Astrocyte (in vitro differentiated cells and primary cell): ENCODE measurements around the gene UBXN7. TPM values are rescaled to one million over a fixed set of nuclear protein-coding genes. Genes with fewer than 3 reads are reported as not detected.
A peak's percentile ranks its signal among the peaks of the same experiment; 100 is the strongest.
"Not testable (repeated sequence)": the region's sequence is repeated elsewhere in the genome, so short reads cannot be mapped to it uniquely, and the experiment has no call there.

Experiments used
- DNase-seq: peaks from one replicate; pipeline ENCODE4 v3.0.0-alpha.2; 2010; ENCODE audit warnings: low read depth
- FAIRE-seq: peaks from 2 replicates; lab custom pipeline; 2011; peaks lifted over from hg19 to GRCh38; lab: Jason Lieb, UNC
- H2AFZ ChIP-seq: 2 replicates; pipeline ENCODE4 v1.6.0; 2012; ENCODE audit warnings: low read depth, low read length, inconsistent platforms
- H3K27ac ChIP-seq: 2 replicates; pipeline ENCODE4 v1.5.1; 2011; ENCODE audit warnings: low read depth, low read length, inconsistent platforms
- H3K27me3 ChIP-seq: 2 replicates; pipeline ENCODE4 v1.6.0; 2011; ENCODE audit warnings: low read length, inconsistent platforms; ENCODE audit not compliant: insufficient read depth
- H3K36me3 ChIP-seq: 2 replicates; pipeline ENCODE4 v1.5.1; 2011; ENCODE audit warnings: low read length, inconsistent platforms; ENCODE audit not compliant: insufficient read depth
- H3K4me1 ChIP-seq: 2 replicates; pipeline ENCODE4 v1.5.1; 2011; ENCODE audit warnings: low read length, inconsistent platforms; ENCODE audit not compliant: insufficient read depth
- H3K4me2 ChIP-seq: 2 replicates; pipeline ENCODE4 v1.6.0; 2012; ENCODE audit warnings: low read length, inconsistent platforms
- H3K4me3 ChIP-seq: 2 replicates; pipeline ENCODE4 v1.5.1; 2011; ENCODE audit warnings: low read depth, mild to moderate bottlenecking, low read length, inconsistent platforms; ENCODE audit not compliant: insufficient read depth
- H3K79me2 ChIP-seq: 2 replicates; pipeline ENCODE4 v1.6.0; 2012; ENCODE audit warnings: mild to moderate bottlenecking, low read length, inconsistent platforms; ENCODE audit not compliant: insufficient read depth
- H3K9ac ChIP-seq: 2 replicates; pipeline ENCODE4 v1.6.0; 2012; ENCODE audit warnings: mild to moderate bottlenecking, low read length, inconsistent platforms
- H3K9me3 ChIP-seq: 2 replicates; pipeline ENCODE4 v1.5.1; 2012; ENCODE audit warnings: low read depth, mild to moderate bottlenecking, low read length, inconsistent platforms; ENCODE audit not compliant: insufficient read depth
- H4K20me1 ChIP-seq: 2 replicates; pipeline ENCODE4 v1.6.0; 2012; ENCODE audit warnings: low read length, inconsistent platforms; ENCODE audit not compliant: insufficient read depth
- H3K27ac Mint-ChIP-seq: one replicate; pipeline ENCODE4 v1.8.0; 2021; ENCODE audit warnings: mild to moderate bottlenecking, mixed read lengths; ENCODE audit not compliant: unreplicated experiment
- H3K27me3 Mint-ChIP-seq: one replicate; pipeline ENCODE4 v1.8.0; 2021; ENCODE audit warnings: low read depth, mixed read lengths; ENCODE audit not compliant: unreplicated experiment
- H3K36me3 Mint-ChIP-seq: one replicate; pipeline ENCODE4 v1.8.0; 2021; ENCODE audit warnings: low read depth, mixed read lengths; ENCODE audit not compliant: unreplicated experiment
- H3K4me1 Mint-ChIP-seq: one replicate; pipeline ENCODE4 v1.8.0; 2021; ENCODE audit warnings: low read depth, mixed read lengths; ENCODE audit not compliant: unreplicated experiment
- H3K4me3 Mint-ChIP-seq: one replicate; pipeline ENCODE4 v1.8.0; 2021; ENCODE audit warnings: mild to moderate bottlenecking, moderate library complexity, mixed read lengths; ENCODE audit not compliant: unreplicated experiment
- H3K9me3 Mint-ChIP-seq: one replicate; pipeline ENCODE4 v1.8.0; 2021; ENCODE audit warnings: mild to moderate bottlenecking, mixed read lengths; ENCODE audit not compliant: unreplicated experiment
- EZH2 ChIP-seq: IDR thresholded peaks from 2 replicates; pipeline ENCODE4 v1.6.1; 2012; ENCODE audit warnings: mild to moderate bottlenecking, low read length, inconsistent platforms; ENCODE audit not compliant: insufficient read depth
- total RNA-seq: library from RNA; stranded (reverse); gene quantifications from 2 replicates; pipeline ENCODE4 v1.2.1, GENCODE V29; 2021
- TF ChIP-seq, protein P1 (sequence below): IDR thresholded peaks from 2 replicates; pipeline ENCODE4 v1.5.1; 2011; ENCODE audit warnings: low read depth, mild to moderate bottlenecking, inconsistent platforms, low read length, moderate library complexity; ENCODE audit not compliant: insufficient read depth

Gene UBXN7
- total RNA-seq, 1 donor from 2014 or later = 90.9 TPM

DNA sequence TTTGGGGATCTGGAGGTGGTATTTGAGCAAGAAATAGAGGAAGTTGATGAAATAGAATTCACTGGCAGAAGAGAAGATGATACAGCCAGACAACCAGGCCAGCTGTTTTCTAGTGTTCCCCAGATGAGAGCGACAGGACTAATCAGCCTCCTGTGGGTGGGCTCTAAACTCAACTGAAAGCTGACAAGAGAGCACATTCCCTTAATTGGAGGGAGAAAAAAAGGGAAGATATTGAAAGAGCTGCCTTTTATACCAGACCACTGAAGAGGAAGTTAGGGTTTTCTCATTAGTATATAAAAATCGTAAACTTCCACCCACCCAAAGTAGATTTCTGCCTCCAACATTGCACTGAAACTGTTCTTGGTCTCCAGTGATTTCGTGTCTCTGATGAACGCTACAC is 87.6 kb downstream of the UBXN7 start:
- H3K36me3 ChIP-seq = no peaks in the 10 kb centered on the region
- H3K4me3 Mint-ChIP-seq = no peak overlapping the region
- H2AFZ ChIP-seq = no peak overlapping the region
- peaks cover 9% of the 10 kb centered on the region for H3K4me1 ChIP-seq
- H3K27ac Mint-ChIP-seq = peak overlapping the region; percentile 27
- H3K9ac ChIP-seq = no peak overlapping the region
- H3K27me3 ChIP-seq = no peaks in the 10 kb centered on the region
- no peaks in the 10 kb centered on the region for H3K9me3 Mint-ChIP-seq
- DNase-seq (no peak), FAIRE-seq (no peak)
- H3K27me3 Mint-ChIP-seq = no peaks in the 10 kb centered on the region
- peaks cover 6% of the 10 kb centered on the region for H3K4me1 Mint-ChIP-seq
- no peaks in the 10 kb centered on the region for H3K9me3 ChIP-seq
- no peak for TF ChIP-seq EZH2
- TF ChIP-seq, protein P1, sequence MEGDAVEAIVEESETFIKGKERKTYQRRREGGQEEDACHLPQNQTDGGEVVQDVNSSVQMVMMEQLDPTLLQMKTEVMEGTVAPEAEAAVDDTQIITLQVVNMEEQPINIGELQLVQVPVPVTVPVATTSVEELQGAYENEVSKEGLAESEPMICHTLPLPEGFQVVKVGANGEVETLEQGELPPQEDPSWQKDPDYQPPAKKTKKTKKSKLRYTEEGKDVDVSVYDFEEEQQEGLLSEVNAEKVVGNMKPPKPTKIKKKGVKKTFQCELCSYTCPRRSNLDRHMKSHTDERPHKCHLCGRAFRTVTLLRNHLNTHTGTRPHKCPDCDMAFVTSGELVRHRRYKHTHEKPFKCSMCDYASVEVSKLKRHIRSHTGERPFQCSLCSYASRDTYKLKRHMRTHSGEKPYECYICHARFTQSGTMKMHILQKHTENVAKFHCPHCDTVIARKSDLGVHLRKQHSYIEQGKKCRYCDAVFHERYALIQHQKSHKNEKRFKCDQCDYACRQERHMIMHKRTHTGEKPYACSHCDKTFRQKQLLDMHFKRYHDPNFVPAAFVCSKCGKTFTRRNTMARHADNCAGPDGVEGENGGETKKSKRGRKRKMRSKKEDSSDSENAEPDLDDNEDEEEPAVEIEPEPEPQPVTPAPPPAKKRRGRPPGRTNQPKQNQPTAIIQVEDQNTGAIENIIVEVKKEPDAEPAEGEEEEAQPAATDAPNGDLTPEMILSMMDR = no peak
- peaks cover 26% of the 10 kb centered on the region for H3K36me3 Mint-ChIP-seq
- no peak overlapping the region for H3K4me2 ChIP-seq
- no peak overlapping the region for H3K4me3 ChIP-seq
- H4K20me1 ChIP-seq = no peaks in the 10 kb centered on the region
- H3K79me2 ChIP-seq = no peaks in the 10 kb centered on the region
- H3K27ac ChIP-seq = no peak overlapping the region

DNA sequence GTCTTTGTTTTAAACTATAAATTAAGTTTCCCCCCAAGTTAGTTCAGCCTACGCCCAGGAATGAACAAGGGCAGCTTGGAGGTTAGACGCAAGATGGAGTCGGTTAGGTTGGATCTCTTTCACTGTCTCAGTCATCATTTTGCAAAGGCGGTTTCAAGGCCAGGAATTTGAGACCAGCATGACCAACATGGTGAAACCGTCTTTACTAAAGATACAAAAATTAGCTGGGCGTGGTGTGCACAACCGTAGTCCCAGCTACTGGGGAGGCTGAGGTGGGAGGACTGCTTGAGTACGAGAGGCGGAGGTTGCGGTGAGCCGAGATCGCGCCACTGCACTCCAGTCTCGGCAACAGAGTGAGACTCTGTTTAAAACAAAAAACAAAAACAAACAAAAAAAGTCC is 88.3 kb downstream of the UBXN7 start:
- not testable (repeated sequence) for H3K4me1 Mint-ChIP-seq, H3K9me3 Mint-ChIP-seq, H3K4me3 ChIP-seq, H3K9ac ChIP-seq, H2AFZ ChIP-seq, H3K27me3 Mint-ChIP-seq, H3K79me2 ChIP-seq, H3K4me1 ChIP-seq, H4K20me1 ChIP-seq, FAIRE-seq, H3K27ac Mint-ChIP-seq, H3K36me3 ChIP-seq, H3K4me2 ChIP-seq, DNase-seq, H3K9me3 ChIP-seq, H3K27ac ChIP-seq, H3K4me3 Mint-ChIP-seq, H3K27me3 ChIP-seq
- H3K36me3 Mint-ChIP-seq = peaks cover 21% of the 10 kb centered on the region

DNA sequence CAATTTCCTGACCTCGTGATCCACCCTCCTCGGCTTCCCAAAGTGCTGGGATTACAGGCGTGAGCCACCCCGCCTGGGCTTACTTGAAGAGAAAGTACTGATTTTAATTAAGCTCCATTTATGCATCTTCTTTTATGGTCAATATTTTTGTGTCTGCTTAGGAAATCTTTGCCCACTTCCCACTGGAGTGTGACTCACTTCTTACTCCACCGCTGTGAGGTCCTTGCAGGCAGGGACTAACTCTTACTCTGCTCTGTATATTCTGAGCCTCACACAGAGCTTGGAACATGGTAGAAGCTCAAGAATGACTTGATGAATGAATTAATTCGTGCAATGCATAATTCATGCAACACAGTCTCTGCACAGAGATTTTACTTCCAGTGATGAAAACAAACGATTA is 91.1 kb downstream of the UBXN7 start:
- peak overlapping the region; percentile 66 for H3K27ac Mint-ChIP-seq
- H3K4me2 ChIP-seq = peak overlapping the region; percentile 37

More for the DNA sequence above, 91.1 kb downstream of the UBXN7 start:
- H3K9me3 ChIP-seq = no peaks in the 10 kb centered on the region
- H3K27ac ChIP-seq = no peak overlapping the region
- no peaks in the 10 kb centered on the region for H3K9me3 Mint-ChIP-seq
- H3K27me3 ChIP-seq = no peaks in the 10 kb centered on the region
- no peaks in the 10 kb centered on the region for H3K79me2 ChIP-seq
- no peaks in the 10 kb centered on the region for H3K36me3 ChIP-seq
- peaks cover 12% of the 10 kb centered on the region for H3K4me1 Mint-ChIP-seq
- no peak overlapping the region for H3K9ac ChIP-seq
- TF ChIP-seq EZH2 = no peak
- TF ChIP-seq, protein P1 = no peak
- DNase-seq (peak; percentile 57), FAIRE-seq (no peak)
- H3K4me1 ChIP-seq = peaks cover 15% of the 10 kb centered on the region
- no peaks in the 10 kb centered on the region for H4K20me1 ChIP-seq
- no peak overlapping the region for H3K4me3 ChIP-seq
- no peak overlapping the region for H2AFZ ChIP-seq
- H3K4me3 Mint-ChIP-seq = peak overlapping the region; percentile 34
- no peaks in the 10 kb centered on the region for H3K27me3 Mint-ChIP-seq
- peaks cover 12% of the 10 kb centered on the region for H3K36me3 Mint-ChIP-seq
